Heart left ventricle (tissue), 16 donors: ENCODE measurements around the gene SCN1B. TPM values are rescaled to one million over a fixed set of nuclear protein-coding genes. Genes with fewer than 3 reads are reported as not detected.
"Not testable (repeated sequence)": the region's sequence is repeated elsewhere in the genome, so short reads cannot be mapped to it uniquely, and the experiment has no call there.

Experiments used
- ATAC-seq, 4 donors: fragments of 200-7000 bp; cut with Tn5 transposase; one replicate each; pipeline ENCODE4 v1.9.1; 2020 to 2022; ENCODE audit warnings: moderate library complexity in 4 of 4, mild to moderate bottlenecking in 3 of 4, moderate number of reproducible peaks in 1 of 4
- DNase-seq, 5 donors: peaks; one replicate each; pipeline ENCODE4 v3.0.0-alpha.2; 2020
- H3K27ac ChIP-seq, 12 donors: fragments of 200-600 bp; sonication (generic) in 4 of 12; one replicate each; pipeline versions ENCODE4 v1.5.0 to v1.8.0; 2016 to 2022; ENCODE audit warnings: mild to moderate bottlenecking in 2 of 12
- H3K27me3 ChIP-seq, 9 donors: fragments of 200-600 bp; sonication (generic) in 2 of 9; one replicate each; pipeline versions ENCODE4 v1.5.1 to v1.8.0; 2016 to 2022; ENCODE audit warnings: mild to moderate bottlenecking in 3 of 9
- H3K36me3 ChIP-seq, 9 donors: fragments of 200-600 bp; sonication (generic) in 2 of 9; one replicate each; pipeline versions ENCODE4 v1.5.0 to v1.8.0; 2018 to 2022; ENCODE audit warnings: mild to moderate bottlenecking in 2 of 9
- H3K4me1 ChIP-seq, 12 donors: fragments of 200-600 bp; sonication (generic) in 4 of 12; one replicate each; pipeline versions ENCODE4 v1.5.0 to v1.8.0; 2016 to 2022; ENCODE audit warnings: mild to moderate bottlenecking in 3 of 12
- H3K4me3 ChIP-seq, 12 donors: fragments of 200-600 bp; sonication (generic) in 4 of 12; one replicate each; pipeline versions ENCODE4 v1.5.0 to v1.8.0; 2017 to 2022; ENCODE audit warnings: mild to moderate bottlenecking in 9 of 12, moderate library complexity in 4 of 12
- H3K9me3 ChIP-seq, 12 donors: fragments of 200-600 bp; sonication (generic) in 4 of 12; one replicate each; pipeline versions ENCODE4 v1.5.0 to v1.8.0; 2016 to 2022; ENCODE audit warnings: mild to moderate bottlenecking in 1 of 12
- POLR2A ChIP-seq, 2 donors: fragments of 450-650 bp; IDR thresholded peaks; one replicate each; pipeline ENCODE4 v1.6.1; 2017; ENCODE audit warnings: antibody characterized with exemption in 2 of 2, mild to moderate bottlenecking in 2 of 2, moderate library complexity in 2 of 2
- WGBS, 4 donors: extraction: QIAGEN DNeasy Blood & Tissue Kit in 2 of 4; methylation state at CpG; one replicate each; pipeline versions ENCODE4 v1.1.5 to v1.1.7; 2013 to 2018; 5-methylcytosine and 5-hydroxymethylcytosine counted together
- intact Hi-C, 10 donors: fragments of 100-400 bp; cut with DNase I; formaldehyde crosslinking; loops; one replicate each; pipeline versions ENCODE4 v1.11.1 to v1.14.2; 2022
- polyA plus RNA-seq, 2 donors: library from polyadenylated mRNA; stranded (reverse); fragments of 200-250 nt; gene quantifications; one replicate each; pipeline ENCODE4 v1.2.3, GENCODE V29; 2013
- total RNA-seq, 9 donors: library from RNA; depleted of rRNA in 2 of 9; stranded (reverse); fragments of >200 nt in 2 of 9; fragmentation: NEBNext Ultra II Directional in 3 of 9; extraction: Animal tissue kit (Norgen Biotek cat#: 25700) in 3 of 9; gene quantifications; one replicate each; pipeline versions ENCODE4 v1.1.0 to v1.2.4, GENCODE V29; 2016 to 2023
- TF ChIP-seq, protein P1 (sequence below), 12 donors: fragments of 200-600 bp; sonication (generic) in 4 of 12; IDR thresholded peaks; one replicate each; pipeline versions ENCODE4 v1.5.0 to v1.8.0; 2018 to 2022; ENCODE audit warnings: antibody characterized with exemption in 12 of 12, mild to moderate bottlenecking in 5 of 12
- donor health status: ischemic (EF 13 %, LVEDD 7.1; RV severe dilation, severe dysfunction).
- donor health status: healthy with polysubstance abuse.
- donor health status: DM: no; HTN: yes; CAD: no.
- donor health status: DM: no; HTN: no; CAD: no.
- donor health status: ischemic (EF 25% LVEDD 6.9; RV normal size, moderate dysfunction).
- donor health status: ischemic (EF 25% LVEDD 5.7; RV mildly dilated, moderate dysfunction).
- donor health status: healthy.
- donor health status: DM: yes; HTN: yes; CAD: no.
- donor health status: ischemic (EF 35%, LVEDD 5.7; RV mildly dilated, moderate dysfunction).
- donor health status: nonischemic (EF 11% LVEDD 7.7; RV severe dilation, severe dysfunction).
- donor health status: DM: yes; HTN: yes; CAD: no.
- donor health status: PGD.
- donor health status: ischemic (EF 29% LVEDD 5.4; RV normal size, mild dysfunction).
- donor health status: nonischemic (EF 23%, LVEDD 6.1; RV moderate dilation, normal function).

SCN1B gene
- total and polyA plus RNA-seq, 11 donors, result 19.7 to 68.3 (median 32.4) TPM

DNA sequence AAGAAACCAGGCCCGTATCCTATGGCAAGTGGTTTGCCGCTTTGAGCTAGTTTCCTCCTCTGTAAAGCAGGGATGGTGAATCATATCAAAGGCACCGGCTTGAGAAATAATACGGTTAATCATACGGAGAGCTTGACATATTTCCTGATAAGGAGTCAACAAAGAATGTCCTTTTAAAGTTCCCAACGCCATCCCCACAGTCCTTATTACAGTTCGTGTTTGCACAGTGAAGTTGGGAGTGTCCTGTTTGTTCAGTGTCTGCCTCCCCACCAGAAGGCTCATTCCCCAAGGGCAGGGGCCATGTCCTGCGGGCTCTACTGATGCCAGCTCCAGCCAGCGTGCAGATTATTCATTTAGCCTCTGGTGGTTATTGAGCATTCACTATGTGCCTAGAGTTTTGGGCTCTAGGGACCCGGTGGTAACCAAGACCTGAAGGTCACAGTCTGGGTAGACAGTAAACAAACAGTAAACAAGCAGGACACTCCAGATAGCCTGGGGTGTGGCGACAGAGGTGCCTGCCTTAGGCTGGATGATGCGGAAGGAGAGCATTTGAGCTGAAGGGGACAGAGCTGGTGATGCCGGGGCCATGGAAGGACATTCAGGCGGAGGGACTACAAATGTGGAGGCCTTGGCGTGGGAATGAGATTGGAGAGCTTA is 23.8 kb upstream of the SCN1B start:
- 70 to 77% (median 75%) methylated on average over 15 of the region's 15 CpGs for WGBS, 4 donors
- H3K4me1 ChIP-seq, result peaks cover 0 to 66% (median 38%) of the 10 kb centered on the region in 12 donors
- ATAC-seq, result no peak
- no peaks in the 10 kb centered on the region for H3K9me3 ChIP-seq
- H3K27ac ChIP-seq, result peak overlapping the region in 6 of 12 donors; percentile 16 to 38 (median 30)
- intact Hi-C loops, result no loop called here
- peaks cover 0 to 48% (median 35%) of the 10 kb centered on the region in 9 donors for H3K36me3 ChIP-seq
- TF ChIP-seq, protein P1, sequence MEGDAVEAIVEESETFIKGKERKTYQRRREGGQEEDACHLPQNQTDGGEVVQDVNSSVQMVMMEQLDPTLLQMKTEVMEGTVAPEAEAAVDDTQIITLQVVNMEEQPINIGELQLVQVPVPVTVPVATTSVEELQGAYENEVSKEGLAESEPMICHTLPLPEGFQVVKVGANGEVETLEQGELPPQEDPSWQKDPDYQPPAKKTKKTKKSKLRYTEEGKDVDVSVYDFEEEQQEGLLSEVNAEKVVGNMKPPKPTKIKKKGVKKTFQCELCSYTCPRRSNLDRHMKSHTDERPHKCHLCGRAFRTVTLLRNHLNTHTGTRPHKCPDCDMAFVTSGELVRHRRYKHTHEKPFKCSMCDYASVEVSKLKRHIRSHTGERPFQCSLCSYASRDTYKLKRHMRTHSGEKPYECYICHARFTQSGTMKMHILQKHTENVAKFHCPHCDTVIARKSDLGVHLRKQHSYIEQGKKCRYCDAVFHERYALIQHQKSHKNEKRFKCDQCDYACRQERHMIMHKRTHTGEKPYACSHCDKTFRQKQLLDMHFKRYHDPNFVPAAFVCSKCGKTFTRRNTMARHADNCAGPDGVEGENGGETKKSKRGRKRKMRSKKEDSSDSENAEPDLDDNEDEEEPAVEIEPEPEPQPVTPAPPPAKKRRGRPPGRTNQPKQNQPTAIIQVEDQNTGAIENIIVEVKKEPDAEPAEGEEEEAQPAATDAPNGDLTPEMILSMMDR (IDR thresholded peaks at IDR 0.05), result no peak
- no peak for TF ChIP-seq POLR2A (IDR thresholded peaks at IDR 0.05)
- no peaks in the 10 kb centered on the region for H3K27me3 ChIP-seq
- no peak overlapping the region for H3K4me3 ChIP-seq
- DNase-seq, result peak in 1 of 5 donors; percentile 9

DNA sequence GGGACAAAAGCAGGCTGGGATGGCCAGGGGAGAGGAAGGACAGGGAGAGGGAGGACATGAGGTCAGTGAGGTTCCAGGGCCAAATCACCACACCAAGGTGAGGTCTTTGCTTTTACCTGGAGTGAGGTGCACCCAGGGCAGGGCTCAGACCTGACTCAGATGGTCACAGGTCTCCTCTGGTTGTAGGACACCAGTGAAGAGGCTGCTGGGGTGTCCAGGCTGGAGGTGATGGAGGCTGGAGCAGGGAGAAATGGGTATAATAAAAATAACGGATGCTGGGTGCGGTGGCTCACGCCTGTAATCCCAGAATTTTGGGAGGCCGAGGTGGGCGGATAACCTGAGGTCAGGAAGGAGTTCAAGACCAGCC is 23.3 kb upstream of the SCN1B start:
- Histone ChIP-seq H3K36me3 (peaks cover 0 to 51% (median 40%) of the 10 kb centered on the region in 9 donors), H3K4me1 (peaks cover 0 to 65% (median 33%) of the 10 kb centered on the region in 12 donors), H3K27me3 (no peaks in the 10 kb centered on the region), H3K4me3 (no peak overlapping the region), H3K27ac (peak overlapping the region in 2 of 12 donors; percentile 30 to 38), H3K9me3 (no peaks in the 10 kb centered on the region)
- DNase-seq (peak in 1 of 5 donors; percentile 12), ATAC-seq (no peak)
- TF ChIP-seq, protein P1 (IDR thresholded peaks at IDR 0.05), result no peak
- TF ChIP-seq POLR2A (IDR thresholded peaks at IDR 0.05), result no peak
- intact Hi-C loops, result no loop called here
- 89 to 98% (median 96%) methylated on average over 5 of the region's 5 CpGs for WGBS, 4 donors

DNA sequence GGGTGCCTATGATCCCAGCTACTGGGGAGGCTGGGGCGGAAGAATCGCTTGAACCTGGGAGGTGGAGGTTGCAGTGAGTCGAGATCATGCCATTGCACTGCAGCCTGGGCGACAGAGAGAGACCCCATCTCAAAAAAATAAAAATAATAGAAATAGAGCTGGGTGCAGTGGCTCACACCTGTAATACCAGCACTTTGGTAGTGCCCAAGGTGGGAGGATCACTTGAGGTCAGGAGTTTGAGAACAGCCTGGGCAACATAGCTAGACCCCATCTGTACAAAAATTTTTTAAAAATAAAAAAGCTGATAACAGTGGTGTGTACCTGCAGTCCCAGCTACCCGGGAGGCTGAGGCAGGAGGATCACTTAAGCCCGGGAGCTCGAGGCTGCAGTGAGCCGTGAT is 22.8 kb upstream of the SCN1B start:
- DNase-seq, intact Hi-C loops, H3K27me3 ChIP-seq, H3K9me3 ChIP-seq, H3K27ac ChIP-seq, ATAC-seq, H3K4me3 ChIP-seq: not testable (repeated sequence)
- H3K4me1 ChIP-seq, result peaks cover 0 to 65% (median 30%) of the 10 kb centered on the region in 12 donors
- peaks cover 0 to 51% (median 41%) of the 10 kb centered on the region in 9 donors for H3K36me3 ChIP-seq
- 96 to 99% (median 98%) methylated on average over 8 of the region's 8 CpGs for WGBS, 4 donors

DNA sequence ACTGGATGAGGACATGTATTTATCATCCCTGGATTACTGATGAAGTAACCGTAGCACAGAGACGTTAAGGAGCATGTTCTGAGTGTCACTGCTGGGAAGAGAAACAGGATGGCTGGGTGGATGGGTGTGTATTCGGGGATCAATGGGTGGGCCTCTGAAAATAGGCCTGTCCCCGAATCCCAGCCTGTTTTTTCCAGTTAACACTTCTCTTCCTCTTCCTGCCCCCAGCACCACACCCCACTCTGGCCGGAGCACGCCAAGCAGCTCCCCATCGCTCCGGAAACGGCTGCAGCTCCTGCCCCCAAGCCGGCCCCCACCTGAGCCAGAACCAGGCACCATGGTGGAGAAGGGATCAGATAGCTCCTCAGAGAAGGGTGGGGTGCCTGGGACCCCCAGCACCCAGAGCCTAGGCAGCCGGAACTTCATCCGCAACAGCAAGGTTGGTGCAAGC is 21.4 kb upstream of the SCN1B start:
- 67 to 79% (median 72%) methylated on average over 12 of the region's 12 CpGs for WGBS, 4 donors
- Histone ChIP-seq H3K36me3 (peaks cover 0 to 58% (median 40%) of the 10 kb centered on the region in 9 donors), H3K27me3 (no peaks in the 10 kb centered on the region), H3K4me3 (no peak overlapping the region), H3K4me1 (peaks cover 0 to 62% (median 32%) of the 10 kb centered on the region in 12 donors), H3K27ac (peak overlapping the region; percentile 48 to 81 (median 70)), H3K9me3 (no peaks in the 10 kb centered on the region)
- ATAC-seq, result peak; percentile 45 to 77 (median 58)
- DNase-seq, result peak in 3 of 5 donors; percentile 62 to 75 (median 67)
- TF ChIP-seq POLR2A (IDR thresholded peaks at IDR 0.05), result no peak
- TF ChIP-seq, protein P1 (IDR thresholded peaks at IDR 0.05), result no peak
- intact Hi-C loops, result no loop called here
